HG02973 (cell line): ENCODE results near the gene IGSF9.
A peak's percentile ranks its signal among the peaks of the same experiment; 100 is the strongest.
"Not testable (repeated sequence)": the region's sequence is repeated elsewhere in the genome, so short reads cannot be mapped to it uniquely, and the experiment has no call there.

Source experiments
- ATAC-seq: cut with Tn5 transposase; IDR thresholded peaks from one replicate; pipeline ENCODE4 v1.9.1; 2021; ENCODE audit warnings: moderate library complexity; ENCODE audit not compliant: unreplicated experiment

The IGSF9 gene

DNA sequence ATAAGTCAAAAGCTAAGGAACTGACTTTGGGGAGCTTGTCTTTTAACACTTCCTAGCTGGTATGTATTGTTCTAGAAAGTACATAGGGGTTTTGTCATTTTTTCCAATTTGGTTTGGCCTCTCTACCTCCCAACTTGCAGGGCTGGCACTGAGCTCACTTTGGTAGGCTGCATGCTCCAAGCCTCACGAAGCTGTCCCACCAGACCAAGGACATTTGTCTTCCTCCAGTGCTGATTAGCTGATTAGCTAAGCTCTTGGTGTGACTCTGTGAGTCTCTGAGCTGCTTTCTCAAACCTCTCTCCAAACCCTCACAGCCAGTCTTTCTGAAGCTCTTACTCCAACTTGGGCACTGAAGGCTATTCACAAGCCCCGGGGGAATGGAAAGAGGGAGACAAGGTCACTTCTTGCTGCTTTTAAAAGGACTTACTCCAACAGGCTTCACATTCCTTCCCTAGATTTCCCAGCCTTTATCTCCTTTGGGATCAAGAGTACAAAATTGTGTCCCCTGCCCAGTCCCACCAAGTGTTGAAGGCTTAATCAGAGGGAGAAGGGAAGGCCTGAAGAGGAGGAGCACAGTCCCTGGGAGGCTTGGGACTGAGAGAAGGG lies 44.6 kb downstream of the IGSF9 start:
- no peak for ATAC-seq

DNA sequence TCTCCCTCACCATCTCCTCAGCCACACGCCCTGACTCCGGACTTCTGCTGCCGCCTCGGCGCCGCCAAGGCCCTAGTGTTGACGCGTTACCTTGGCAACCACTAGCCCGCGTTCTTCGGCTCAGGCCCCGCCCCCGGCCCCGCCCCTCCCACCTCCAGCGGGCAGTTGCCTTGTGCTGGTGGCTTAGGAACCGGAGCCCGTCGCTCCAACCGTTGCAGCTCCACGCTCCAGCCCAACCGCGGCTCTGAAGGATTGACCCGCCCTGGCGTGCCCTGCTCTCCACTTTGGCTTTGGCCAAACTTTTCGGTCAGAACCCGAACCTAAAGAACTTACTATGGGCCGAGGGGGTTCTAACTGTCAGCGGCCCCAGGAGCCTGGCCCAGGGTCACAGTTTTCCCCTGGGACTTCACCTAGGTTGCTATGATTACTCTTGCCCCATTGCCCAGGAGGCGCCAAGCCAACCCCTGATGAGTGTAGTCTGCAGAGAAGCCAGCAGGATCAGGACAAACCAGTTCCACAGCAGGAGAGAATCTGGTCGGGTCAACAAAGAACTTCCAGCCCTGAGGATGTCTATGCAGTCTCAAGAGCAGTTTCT lies 45.2 kb downstream of the IGSF9 start, which contains the start of gene CFAP45:
TSS of gene CFAP45 (minus strand) at position 80 of the 595 bp plus-strand sequence. CDS start at position 13, 67 bp downstream.
- peak; percentile 85 for ATAC-seq

DNA sequence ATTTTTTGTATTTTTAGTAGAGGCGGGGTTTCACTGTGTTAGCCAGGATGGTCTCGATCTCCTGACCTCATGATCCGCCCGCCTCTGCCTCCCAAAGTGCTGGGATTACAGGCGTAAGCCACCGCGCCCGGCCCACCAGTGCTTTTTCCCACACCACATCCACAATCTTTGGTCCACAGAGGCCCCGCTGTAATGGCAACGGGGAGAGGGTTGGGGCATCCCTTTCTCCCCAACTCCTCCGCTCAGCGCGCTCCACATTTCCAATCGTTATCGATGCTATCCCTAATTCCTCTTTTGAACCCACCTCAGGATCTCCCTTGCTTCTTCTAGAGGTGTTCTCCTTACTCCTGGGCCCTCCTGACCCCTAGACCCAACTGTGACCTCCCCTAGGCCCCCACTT lies 45.8 kb downstream of the IGSF9 start:
- not testable (repeated sequence) for ATAC-seq

DNA sequence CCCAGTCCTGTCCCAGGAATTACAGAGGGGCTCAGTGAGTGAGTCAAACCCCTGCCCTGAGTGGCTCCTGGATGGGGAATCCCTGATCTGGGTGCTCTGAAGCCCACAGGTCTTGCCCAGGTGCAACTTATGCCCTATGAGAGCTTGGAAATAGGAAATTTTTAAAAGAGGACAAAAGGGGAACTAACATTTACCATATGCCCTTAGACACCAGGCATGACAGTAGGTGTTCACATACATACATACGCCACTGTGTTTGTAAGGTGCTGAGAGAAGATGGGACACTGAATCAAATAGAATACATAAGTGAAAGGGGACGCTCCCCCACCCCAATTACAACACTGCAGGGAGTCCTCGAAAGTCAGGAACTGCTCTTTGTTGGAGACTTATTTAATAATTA lies 46.9 kb downstream of the IGSF9 start:
- ATAC-seq = no peak

DNA sequence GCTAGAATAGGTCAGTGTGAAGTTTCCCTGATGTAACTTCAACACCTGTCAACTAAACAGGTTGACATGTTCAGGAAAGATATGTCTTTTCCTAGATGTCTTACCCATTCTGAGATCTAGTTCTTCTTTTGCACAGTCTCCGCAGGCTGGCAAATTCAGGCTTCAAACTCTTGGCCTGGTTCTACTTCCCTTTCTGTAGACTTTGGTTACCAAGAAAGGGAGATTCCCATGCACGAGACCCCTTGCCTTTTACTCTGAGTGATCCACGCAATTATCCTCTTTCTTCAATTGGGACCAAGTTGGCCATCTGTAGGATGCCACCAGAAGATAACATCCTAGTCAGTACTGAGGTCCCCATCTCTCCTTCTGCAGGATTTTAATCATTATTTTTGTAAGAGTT lies 47.5 kb downstream of the IGSF9 start:
- no peak for ATAC-seq

DNA sequence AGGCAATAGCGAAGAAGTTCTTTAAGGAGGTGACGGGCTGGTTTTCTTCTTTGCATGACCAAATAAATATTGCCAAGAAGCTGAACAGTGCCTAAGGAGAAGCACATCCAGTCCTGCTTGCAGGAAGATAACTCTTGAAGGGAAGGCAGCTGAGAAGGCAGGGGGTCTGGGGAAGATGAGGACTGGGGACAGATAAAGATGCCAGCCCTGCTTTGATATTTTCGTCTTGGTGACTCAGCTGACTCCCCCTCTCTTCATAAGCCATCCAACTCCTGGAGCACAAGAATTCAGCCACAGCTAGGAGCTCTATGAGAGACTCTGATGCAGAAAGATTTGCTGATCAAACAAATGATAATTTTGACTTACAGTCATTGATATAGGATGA lies 48.9 kb downstream of the IGSF9 start:
- no peak for ATAC-seq

DNA sequence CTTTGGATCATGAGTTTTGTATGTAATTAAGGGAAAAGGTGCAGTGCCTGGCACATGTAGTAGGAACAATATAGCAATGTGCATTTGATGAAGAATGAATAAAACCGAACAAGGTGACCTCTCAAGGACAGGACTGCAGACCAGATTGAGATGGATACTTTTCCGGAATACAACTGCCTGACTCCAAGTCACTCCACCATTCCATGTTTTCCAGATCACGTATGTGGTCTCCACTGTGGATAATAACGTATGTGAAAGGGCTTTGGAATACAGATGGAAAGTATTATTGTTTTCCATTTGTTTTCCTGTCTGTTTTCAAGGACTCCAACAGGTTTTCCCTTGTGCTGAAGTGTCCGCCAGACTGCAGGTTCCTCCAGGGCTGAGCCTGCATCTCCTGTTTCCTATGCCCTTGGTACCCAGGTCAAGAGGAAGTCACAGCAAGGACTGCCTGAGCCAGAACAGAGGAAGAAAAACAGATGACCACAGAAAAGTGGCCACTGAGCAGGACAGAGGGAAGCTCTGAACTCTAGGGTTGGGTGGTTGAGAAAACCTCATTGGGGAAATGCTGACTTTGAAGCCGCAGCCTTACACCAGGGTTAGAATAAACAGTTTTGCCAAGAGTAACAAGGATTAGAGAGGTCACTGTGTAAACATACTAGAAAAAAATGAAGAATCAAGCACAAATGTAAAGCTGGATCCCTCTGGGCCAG lies 49.4 kb downstream of the IGSF9 start:
- no peak for ATAC-seq

DNA sequence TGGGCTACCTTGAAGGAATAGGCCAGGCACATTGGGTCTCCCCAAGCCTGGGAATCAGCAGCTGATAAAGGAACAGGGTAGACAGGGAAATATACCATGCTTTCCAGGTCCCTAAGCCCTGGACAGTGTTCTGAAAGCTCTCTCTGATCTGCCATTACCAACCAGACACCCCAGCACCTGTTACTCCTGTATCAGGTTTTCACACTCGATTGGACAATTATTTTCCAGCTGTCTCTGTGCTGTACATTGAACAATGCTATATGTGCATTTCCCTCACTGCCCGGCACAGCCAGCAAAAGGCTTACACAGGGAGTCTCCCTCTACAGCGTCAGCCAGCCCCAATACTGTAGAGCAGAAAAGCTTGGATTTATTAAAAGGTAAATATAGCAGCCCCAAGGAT lies 50.1 kb downstream of the IGSF9 start:
- no peak for ATAC-seq

DNA sequence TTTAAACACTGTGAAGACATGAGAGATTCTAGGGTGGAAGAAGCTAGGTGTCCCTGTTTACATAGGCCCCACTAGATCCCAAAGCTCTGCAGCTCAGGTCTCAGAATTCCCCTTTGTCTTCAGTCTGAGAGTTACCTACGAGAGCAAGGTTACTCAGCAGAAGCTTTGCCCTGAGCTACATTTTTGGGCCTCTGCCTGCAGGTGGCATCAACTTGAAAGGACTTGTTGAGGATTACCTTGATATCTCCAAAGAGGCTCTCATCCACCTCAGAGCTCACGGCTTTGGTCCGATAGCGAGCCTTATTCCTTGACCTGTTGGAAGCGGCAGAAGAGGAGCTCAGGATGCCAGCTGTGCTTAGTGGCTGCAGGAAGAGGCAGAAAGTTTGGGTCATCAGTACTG lies 52.5 kb downstream of the IGSF9 start:
- ATAC-seq = no peak

DNA sequence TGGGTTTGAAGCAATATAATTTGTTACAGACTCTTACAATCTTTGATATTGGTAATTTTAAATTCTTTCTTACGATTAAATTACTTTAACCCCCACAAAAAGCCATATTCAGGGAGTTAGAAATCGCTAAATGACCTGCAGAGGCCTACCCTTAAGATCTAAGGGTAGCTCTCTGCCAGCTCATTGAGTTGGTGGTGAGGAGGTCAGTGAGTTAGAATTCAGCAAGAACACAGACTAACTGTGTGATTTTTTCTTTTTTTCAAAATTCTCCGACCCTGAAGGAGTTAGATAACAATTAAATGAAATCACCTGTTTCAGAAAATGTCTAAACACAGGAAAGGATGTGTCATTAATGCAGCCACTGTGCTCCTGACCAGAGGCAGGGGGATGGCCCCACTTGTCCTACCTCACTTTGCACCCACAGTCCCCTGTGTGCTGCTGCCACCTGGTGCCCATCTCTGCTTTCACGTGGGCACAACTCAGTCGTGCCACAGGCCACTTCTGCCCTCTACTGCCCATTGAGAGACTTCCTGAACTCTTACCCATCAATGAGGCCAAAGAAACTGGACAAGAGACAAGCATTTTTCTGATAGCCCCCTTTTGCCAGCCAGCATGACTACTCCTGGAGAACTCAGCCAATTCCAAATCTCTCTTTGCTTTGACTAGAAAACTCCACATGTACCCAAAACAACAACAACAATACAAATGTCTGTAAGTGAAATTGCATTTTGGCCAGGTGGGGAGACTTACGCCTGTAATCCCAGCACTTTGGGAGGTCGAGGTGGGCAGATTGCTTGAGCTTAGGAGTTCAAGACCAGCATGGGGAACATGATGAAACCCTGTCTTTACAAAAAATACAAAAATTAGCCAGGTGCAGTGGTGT lies 53.9 kb downstream of the IGSF9 start:
- ATAC-seq = peak; percentile 56

DNA sequence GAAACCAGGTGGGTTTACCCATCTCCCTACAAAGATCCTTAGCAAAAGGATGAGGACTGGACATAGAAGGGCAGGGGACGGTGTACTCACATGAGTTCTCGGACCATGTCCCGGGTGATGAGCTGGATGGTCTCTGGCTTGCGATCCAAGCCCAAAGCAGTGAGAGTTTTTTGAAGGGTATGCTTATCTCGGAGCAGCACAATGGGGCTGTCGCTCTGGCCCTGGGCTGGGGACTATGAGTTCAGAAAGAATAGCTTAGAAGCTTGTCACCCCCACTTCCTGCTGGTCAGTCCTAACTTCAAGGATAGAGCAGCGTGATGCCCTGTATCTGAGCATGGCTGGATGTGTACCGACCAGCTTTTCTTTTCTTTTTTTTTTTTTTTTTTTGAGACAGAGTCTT lies 55.0 kb downstream of the IGSF9 start:
- ATAC-seq = no peak

DNA sequence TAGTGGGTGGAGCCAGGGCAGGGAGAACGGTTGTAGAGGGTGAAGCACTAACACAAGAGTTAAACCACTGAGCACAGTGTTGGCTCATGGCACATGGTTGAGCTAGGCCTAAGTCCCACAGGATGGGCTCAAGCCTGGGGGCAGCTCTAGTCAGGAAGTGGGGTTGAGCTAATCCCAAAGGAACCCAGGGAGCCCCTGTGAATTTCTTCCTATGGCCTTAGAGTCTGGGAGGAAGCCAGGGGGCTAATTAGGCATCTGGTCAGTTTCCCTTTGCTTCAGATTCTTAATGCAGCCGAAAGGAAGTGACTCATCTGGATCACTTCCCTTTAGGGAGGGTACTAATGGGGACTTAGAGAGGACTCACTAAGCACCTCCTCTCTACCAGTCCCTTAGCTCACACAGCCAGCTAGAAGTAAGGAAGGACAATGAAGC lies 55.6 kb downstream of the IGSF9 start:
- ATAC-seq = peak; percentile 90

DNA sequence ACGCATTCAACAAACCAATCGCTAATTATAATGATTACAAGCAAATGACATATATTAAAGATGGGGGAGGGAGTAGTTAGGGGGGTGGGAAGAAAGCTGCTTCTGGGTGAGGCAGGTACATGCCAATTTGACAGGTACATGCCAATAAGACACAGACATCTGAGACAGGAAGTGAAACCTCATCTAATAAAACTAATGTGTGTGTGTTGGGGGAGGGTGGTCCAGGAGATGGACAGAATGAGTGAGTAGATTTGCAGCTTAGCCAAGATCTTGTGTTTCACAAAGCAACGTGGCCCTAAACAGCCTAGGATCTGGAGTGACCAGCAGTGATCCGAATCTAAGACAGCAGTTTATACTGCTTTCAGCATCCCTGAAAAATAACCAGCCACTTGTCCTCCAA lies 56.2 kb downstream of the IGSF9 start:
- no peak for ATAC-seq

DNA sequence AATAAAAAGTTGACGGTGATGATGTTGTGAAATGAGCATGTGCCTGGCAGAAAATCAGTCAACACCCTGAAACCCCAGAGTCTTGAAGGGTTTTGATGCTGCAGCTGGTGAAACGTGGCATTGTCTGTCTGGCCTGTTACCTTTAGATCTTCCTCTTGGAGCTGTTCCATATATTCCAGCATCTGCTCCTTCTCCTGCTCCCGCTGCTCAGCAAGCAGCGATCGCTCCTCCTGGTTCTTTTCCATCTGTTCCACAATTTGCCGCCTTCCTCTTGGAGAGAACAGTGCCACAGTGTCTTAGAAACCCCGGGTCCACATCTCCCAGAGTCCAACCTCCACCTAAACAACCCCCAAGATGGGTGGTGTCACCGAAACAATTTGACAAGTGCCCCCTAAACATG lies 61.1 kb downstream of the IGSF9 start:
- ATAC-seq = no peak

DNA sequence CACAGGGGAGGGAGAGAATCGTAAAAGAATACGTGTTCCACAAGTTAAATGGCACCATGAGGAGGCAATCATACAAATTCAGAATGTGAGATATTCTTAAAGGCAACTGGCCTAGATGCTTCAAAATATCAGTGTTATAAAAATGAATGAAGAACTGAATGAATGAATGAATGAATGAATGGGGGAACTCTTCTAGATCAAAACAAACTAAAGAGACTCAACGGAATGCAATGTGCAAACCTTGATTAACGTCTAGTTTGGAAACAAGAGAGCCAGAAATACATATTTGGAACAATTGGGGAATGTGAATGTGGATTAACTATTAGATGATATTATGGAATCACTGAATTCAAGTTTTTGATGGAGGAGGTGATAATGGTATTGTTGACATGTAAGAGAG lies 62.3 kb downstream of the IGSF9 start:
- ATAC-seq = no peak

DNA sequence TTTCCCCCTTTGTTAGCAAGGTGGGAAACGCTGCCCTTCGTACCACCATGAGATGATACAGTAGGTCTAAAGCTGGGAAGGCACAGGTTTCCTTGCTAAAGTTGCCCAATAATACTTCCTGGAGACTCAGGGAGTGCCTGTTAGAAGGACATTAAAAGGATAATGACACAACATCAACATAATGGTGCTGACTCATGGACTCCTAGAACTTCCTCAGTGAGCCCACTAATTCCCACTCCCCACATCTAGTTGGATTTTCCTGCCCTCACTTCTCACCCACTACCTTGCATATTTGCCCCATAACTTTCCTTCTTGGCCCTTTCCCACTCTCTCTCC lies 62.9 kb downstream of the IGSF9 start:
- no peak for ATAC-seq

DNA sequence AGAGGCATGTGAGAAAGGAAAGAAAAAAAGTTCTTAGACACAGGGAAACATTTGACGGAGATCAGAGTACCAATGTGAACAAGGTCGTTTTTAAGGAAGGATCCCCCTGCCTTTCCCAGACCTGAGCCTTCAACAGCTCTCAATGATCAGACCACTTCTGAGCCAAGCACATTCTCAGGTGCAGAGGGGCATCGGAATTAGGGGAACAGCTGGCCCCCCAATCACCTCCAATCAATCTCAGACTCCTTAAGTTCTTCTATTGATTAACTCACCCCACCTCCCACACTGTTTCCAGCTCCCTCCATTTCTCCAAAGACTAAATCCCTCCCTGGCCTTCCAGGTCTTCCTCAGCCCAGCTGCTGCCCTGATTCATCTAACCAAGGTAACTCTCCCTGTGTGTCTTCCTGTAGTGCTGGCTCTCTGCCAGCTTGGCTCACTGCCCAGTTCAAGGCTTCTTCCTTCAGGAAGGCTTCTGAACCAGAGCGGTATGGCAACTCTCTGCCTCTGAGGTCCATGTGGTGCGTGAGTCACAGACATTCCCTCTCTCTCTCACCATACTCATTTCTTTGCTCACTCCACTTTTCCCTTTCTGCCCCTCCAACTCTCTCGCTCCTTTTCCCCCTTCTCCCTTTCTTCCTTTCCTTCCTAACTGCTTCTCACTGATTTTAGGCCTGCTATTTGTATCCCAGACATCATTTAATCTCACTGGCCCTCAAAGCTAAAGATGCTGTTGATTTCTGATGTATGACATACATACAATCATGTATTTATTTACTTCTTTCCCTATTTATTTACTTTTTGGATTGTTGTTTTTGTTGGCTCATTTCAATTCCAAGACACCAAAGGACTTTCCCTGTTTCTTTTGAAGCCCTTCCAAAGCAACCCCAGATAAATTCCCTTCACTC lies 63.5 kb downstream of the IGSF9 start:
- ATAC-seq = no peak

DNA sequence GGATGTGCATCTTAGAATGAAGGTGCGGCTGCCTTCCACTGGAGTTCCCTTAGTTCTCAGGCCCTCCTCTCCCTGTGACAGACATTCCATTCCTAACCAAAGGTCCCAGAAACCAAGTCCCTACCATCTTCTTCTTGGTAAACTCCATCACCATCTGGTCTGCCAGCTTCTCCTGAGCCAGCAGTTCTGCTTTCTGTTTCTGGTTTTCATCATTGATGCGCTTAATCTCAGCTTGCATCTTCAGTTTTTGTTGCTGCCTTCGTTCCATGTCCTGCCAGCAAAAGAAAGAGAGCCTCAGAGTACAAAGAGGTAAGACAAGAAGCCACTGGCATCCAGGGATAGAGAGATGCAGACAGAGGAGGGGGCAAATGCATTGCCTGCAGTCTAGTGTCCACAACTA lies 65.0 kb downstream of the IGSF9 start:
- no peak for ATAC-seq

DNA sequence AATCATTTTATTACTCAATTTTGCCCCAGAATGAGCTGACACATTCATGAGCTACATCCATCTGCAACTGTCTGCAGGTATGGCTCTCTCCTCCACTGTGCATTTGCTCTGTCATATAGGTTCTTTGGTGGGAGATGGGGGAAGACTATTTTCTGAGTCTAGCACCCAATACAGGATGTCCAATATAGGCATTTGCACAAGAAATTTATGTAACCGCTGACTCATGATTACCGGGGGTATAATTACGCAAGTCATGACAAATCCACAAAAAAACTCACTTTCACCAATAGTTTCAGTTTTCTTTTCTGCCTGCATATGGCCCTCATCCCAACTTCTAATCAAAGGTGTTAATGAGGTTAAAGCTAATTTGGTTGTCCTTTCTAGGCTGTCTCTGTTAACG lies 65.4 kb downstream of the IGSF9 start:
- ATAC-seq = no peak

DNA sequence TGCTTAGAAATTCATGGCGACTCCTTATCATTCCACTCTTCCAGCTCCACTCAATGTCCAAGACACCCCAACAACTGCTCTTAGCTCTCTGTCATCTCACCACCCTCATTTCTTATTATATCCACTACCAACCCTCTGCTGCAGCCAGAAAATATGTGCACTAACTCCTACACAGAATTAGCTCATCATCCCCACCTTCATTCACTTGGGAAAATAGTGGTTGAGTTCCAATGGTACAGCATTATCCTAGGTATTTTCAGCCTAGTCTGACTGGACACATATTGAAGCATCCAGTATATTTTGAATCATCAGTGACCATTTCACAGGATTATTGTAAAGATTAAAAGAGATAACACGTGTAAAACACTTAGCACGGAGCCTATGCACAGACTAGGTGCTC lies 66.3 kb downstream of the IGSF9 start:
- ATAC-seq = no peak
